Liver (tissue), 9 donors: ENCODE results near the gene SRD5A1. TPM values are rescaled to one million over a fixed set of nuclear protein-coding genes. Genes with fewer than 3 reads are reported as not detected.

Experiments
- DNase-seq: peaks from one replicate; pipeline ENCODE4 v3.0.0-alpha.2; 2017; ENCODE audit warnings: low spot score
- H3K27ac ChIP-seq, 2 donors: one replicate each; pipeline ENCODE4 v1.7.0; 2013; ENCODE audit warnings: inconsistent platforms in 2 of 2, low read length in 2 of 2, control low read depth in 1 of 2, low read depth in 1 of 2, mild to moderate bottlenecking in 1 of 2
- H3K27me3 ChIP-seq, 4 donors: one replicate each; pipeline versions ENCODE4 v1.6.1 to v1.7.0; 2013; ENCODE audit warnings: low read length in 3 of 4, inconsistent platforms in 1 of 4, mild to moderate bottlenecking in 1 of 4, moderate library complexity in 1 of 4; ENCODE audit not compliant: control insufficient read depth in 4 of 4, insufficient read depth in 4 of 4
- H3K36me3 ChIP-seq, 4 donors: one replicate each; pipeline versions ENCODE4 v1.6.1 to v1.7.0; 2013; ENCODE audit warnings: low read length in 3 of 4, mild to moderate bottlenecking in 3 of 4, low read depth in 1 of 4, moderate library complexity in 1 of 4; ENCODE audit not compliant: control insufficient read depth in 4 of 4, insufficient read depth in 3 of 4
- H3K4me1 ChIP-seq, 4 donors: one replicate each; pipeline versions ENCODE4 v1.6.1 to v1.7.0; 2013; ENCODE audit warnings: low read length in 3 of 4, mild to moderate bottlenecking in 3 of 4, moderate library complexity in 1 of 4; ENCODE audit not compliant: control insufficient read depth in 4 of 4, insufficient read depth in 4 of 4
- H3K4me3 ChIP-seq, 3 donors: one replicate each; pipeline versions ENCODE4 v1.6.1 to v1.7.0; 2013; ENCODE audit warnings: low read length in 3 of 3, control low read depth in 1 of 3, low read depth in 1 of 3, mild to moderate bottlenecking in 1 of 3
- H3K9ac ChIP-seq, 2 donors: one replicate each; pipeline ENCODE4 v1.7.0; 2013; ENCODE audit warnings: low read length in 2 of 2, mild to moderate bottlenecking in 2 of 2, moderate library complexity in 2 of 2, control low read depth in 1 of 2, low read depth in 1 of 2
- H3K9me3 ChIP-seq, 4 donors: one replicate each; pipeline versions ENCODE4 v1.6.1 to v1.7.0; 2013; ENCODE audit warnings: low read length in 3 of 4; ENCODE audit not compliant: control insufficient read depth in 4 of 4
- ATF3 ChIP-seq: IDR thresholded peaks from 2 replicates; pipeline ENCODE4 v1.6.1; 2016; ENCODE audit warnings: antibody characterized with exemption
- EGR1 ChIP-seq, 2 donors: IDR thresholded peaks; 2 replicates each; pipeline ENCODE4 v1.6.1; 2016 to 2018; ENCODE audit warnings: antibody characterized with exemption in 2 of 2, low read depth in 2 of 2
- HNF4A ChIP-seq, 2 donors: conservative IDR thresholded peaks; 2 replicates each; pipeline ENCODE4 v1.6.1; 2016; ENCODE audit warnings: antibody characterized with exemption in 2 of 2, mild to moderate bottlenecking in 2 of 2
- MAX ChIP-seq: IDR thresholded peaks from 2 replicates; pipeline ENCODE4 v1.6.1; 2016; ENCODE audit warnings: antibody characterized with exemption
- NR2F2 ChIP-seq: IDR thresholded peaks from 2 replicates; pipeline ENCODE4 v1.6.1; 2016; ENCODE audit warnings: antibody characterized with exemption
- TAF1 ChIP-seq: conservative IDR thresholded peaks from 2 replicates; pipeline ENCODE4 v1.6.1; 2016; ENCODE audit warnings: antibody characterized with exemption, mild to moderate bottlenecking
- WGBS: extraction: QIAGEN DNeasy Blood & Tissue Kit; methylation state at CpG from one replicate; pipeline ENCODE4 v1.1.7; 2013; 5-methylcytosine and 5-hydroxymethylcytosine counted together
- polyA plus RNA-seq, 2 donors: library from polyadenylated mRNA; stranded (reverse) in 1 of 2; unstranded in 1 of 2; fragments of 200-250 nt in 1 of 2; fragments of >200 nt in 1 of 2; fragmentation: Nextera tagmentation in 1 of 2; extraction: Ambion mirVana in 1 of 2; gene quantifications; one replicate each; pipeline versions ENCODE4 v1.2.1 to v1.2.3, GENCODE V29; 2013 to 2015
- total RNA-seq, 2 donors: library from RNA; depleted of rRNA; stranded (reverse); fragments of >200 nt; gene quantifications; one replicate each; pipeline ENCODE4 v1.2.3, GENCODE V29; 2014
- TF ChIP-seq, protein P1 (sequence below): IDR thresholded peaks from 2 replicates; pipeline ENCODE4 v1.6.1; 2016; ENCODE audit warnings: antibody characterized with exemption, mild to moderate bottlenecking
- donor health status: healthy.
- donor health status: healthy.
- donor health status: healthy.
- donor health status: healthy.
- donor health status: healthy.

Gene SRD5A1
- total and polyA plus RNA-seq, 4 donors: 6.3 to 87.0 (median 47.7) TPM

GRCh38 chr5:6723816-6724300 is 90.6 kb downstream of the SRD5A1 start:
- Histone ChIP-seq H3K4me3 (no peak overlapping the region), H3K4me1 (peaks cover 17 to 44% (median 29%) of the 10 kb centered on the region in 4 donors), H3K9ac (no peak overlapping the region), H3K27me3 (no peaks in the 10 kb centered on the region), H3K36me3 (peaks cover 0 to 2% (median 0%) of the 10 kb centered on the region in 4 donors), H3K27ac (no peak overlapping the region), H3K9me3 (no peaks in the 10 kb centered on the region)
- no peak for DNase-seq
- WGBS: 97% methylated on average over 12 of the region's 12 CpGs
- TF ChIP-seq EGR1 (IDR thresholded peaks at IDR 0.05; ENCODE audit: low read depth in 2 of 2): no peak
- TF ChIP-seq, protein P1, sequence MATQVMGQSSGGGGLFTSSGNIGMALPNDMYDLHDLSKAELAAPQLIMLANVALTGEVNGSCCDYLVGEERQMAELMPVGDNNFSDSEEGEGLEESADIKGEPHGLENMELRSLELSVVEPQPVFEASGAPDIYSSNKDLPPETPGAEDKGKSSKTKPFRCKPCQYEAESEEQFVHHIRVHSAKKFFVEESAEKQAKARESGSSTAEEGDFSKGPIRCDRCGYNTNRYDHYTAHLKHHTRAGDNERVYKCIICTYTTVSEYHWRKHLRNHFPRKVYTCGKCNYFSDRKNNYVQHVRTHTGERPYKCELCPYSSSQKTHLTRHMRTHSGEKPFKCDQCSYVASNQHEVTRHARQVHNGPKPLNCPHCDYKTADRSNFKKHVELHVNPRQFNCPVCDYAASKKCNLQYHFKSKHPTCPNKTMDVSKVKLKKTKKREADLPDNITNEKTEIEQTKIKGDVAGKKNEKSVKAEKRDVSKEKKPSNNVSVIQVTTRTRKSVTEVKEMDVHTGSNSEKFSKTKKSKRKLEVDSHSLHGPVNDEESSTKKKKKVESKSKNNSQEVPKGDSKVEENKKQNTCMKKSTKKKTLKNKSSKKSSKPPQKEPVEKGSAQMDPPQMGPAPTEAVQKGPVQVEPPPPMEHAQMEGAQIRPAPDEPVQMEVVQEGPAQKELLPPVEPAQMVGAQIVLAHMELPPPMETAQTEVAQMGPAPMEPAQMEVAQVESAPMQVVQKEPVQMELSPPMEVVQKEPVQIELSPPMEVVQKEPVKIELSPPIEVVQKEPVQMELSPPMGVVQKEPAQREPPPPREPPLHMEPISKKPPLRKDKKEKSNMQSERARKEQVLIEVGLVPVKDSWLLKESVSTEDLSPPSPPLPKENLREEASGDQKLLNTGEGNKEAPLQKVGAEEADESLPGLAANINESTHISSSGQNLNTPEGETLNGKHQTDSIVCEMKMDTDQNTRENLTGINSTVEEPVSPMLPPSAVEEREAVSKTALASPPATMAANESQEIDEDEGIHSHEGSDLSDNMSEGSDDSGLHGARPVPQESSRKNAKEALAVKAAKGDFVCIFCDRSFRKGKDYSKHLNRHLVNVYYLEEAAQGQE: no peak
- TF ChIP-seq ATF3: no peak
- TF ChIP-seq HNF4A (conservative IDR thresholded peaks at IDR 0.05): no peak
- no peak for TF ChIP-seq MAX
- no peak for TF ChIP-seq TAF1
- no peak for TF ChIP-seq NR2F2

Other genes with a start within 250 kb of the SRD5A1 start
- gene UBE2QL1, start 184.6 kb upstream of the SRD5A1 start, total RNA-seq: under 1 TPM; 0.09 to 0.59 TPM
- 1 to 10 TPM in 1 of 2 donors, under 1 TPM in 1; 0.14 to 1.9 TPM for gene UBE2QL1, start 184.6 kb upstream of the SRD5A1 start, polyA plus RNA-seq
- 10 to 100 TPM; 26.9 to 52.2 TPM for gene NSUN2, start 396 bp upstream of the SRD5A1 start, total RNA-seq
- 10 to 100 TPM; 27.2 to 29.1 TPM for gene NSUN2, start 396 bp upstream of the SRD5A1 start, polyA plus RNA-seq
- 10 to 100 TPM in 1 of 2 donors, 1 to 10 TPM in 1; 8.8 to 15.1 TPM for gene TENT4A, start 80.0 kb downstream of the SRD5A1 start, total RNA-seq
- gene TENT4A, start 80.0 kb downstream of the SRD5A1 start, polyA plus RNA-seq: 1 to 10 TPM; 3.9 to 7.4 TPM